SK-N-SH (cell line): ENCODE measurements around the gene FAM47E. TPM values are rescaled to one million over a fixed set of nuclear protein-coding genes. Genes with fewer than 3 reads are reported as not detected.

Source experiments
- CTCF ChIA-PET: fragments of 300-600, 350-600 bp; formaldehyde crosslinking; extraction: SDS; loops from one replicate; lab custom pipeline; 2021; lab: Yijun Ruan, JAX
- POLR2A ChIA-PET: fragments of 350-600 bp; sonication (Branson Sonifier 250); formaldehyde crosslinking; extraction: SDS; loops from one replicate; lab custom pipeline; 2020; ENCODE audit warnings: antibody characterized with exemption, inconsistent platforms; lab: Yijun Ruan, JAX
- DNase-seq: peaks from one replicate; pipeline ENCODE4 v3.0.0; 2012
- H2AFZ ChIP-seq: fragments of 200-600 bp; sonication (generic); 2 replicates; pipeline ENCODE4 v1.8.1; 2016; ENCODE audit warnings: antibody characterized with exemption, mild to moderate bottlenecking, low read depth
- H3F3A ChIP-seq: fragments of 200-600 bp; sonication (generic); replicated peaks from 2 replicates; pipeline ENCODE3; 2016; ENCODE audit warnings: antibody characterized with exemption, mild to moderate bottlenecking; ENCODE audit not compliant: insufficient read depth
- H3K27ac ChIP-seq, 2 experiments: fragments of 200-500 bp in 1 of 2; fragments of 200-600 bp in 1 of 2; sonication (Bioruptor generic) in 1 of 2; sonication (generic), shearing (Covaris generic) in 1 of 2; 2 replicates each; pipeline versions ENCODE4 v1.5.1 to v1.6.1; 2014 to 2016; ENCODE audit warnings: low read depth in 2 of 2, inconsistent platforms in 1 of 2, low read length in 1 of 2, mild to moderate bottlenecking in 1 of 2, mixed read lengths in 1 of 2
- H3K27me3 ChIP-seq: fragments of 200-600 bp; sonication (generic), shearing (Covaris generic); 2 replicates; pipeline ENCODE4 v1.6.1; 2016; ENCODE audit warnings: mixed run types; ENCODE audit not compliant: insufficient read depth
- H3K36me3 ChIP-seq, 2 experiments: fragments of 200-500 bp in 1 of 2; fragments of 200-600 bp in 1 of 2; sonication (Bioruptor generic) in 1 of 2; sonication (generic) in 1 of 2; replicated peaks in 1 of 2; 2 replicates each; pipeline versions ENCODE3 to v1.5.1; 2014 to 2016; ENCODE audit warnings: low read length in 1 of 2, mild to moderate bottlenecking in 1 of 2; ENCODE audit not compliant: insufficient read depth in 2 of 2, control insufficient read depth in 1 of 2
- H3K4me1 ChIP-seq, 2 experiments: fragments of 200-500 bp in 1 of 2; fragments of 200-600 bp in 1 of 2; sonication (Bioruptor generic) in 1 of 2; sonication (generic), shearing (Covaris generic) in 1 of 2; 2 replicates each; pipeline versions ENCODE4 v1.5.1 to v1.6.1; 2014 to 2016; ENCODE audit warnings: low read depth in 1 of 2, low read length in 1 of 2, mixed run types in 1 of 2; ENCODE audit not compliant: insufficient read depth in 2 of 2, control insufficient read depth in 1 of 2
- H3K4me2 ChIP-seq: fragments of 200-600 bp; sonication (generic), shearing (Covaris generic); 2 replicates; pipeline ENCODE4 v1.6.1; 2017; ENCODE audit warnings: mixed run types
- H3K4me3 ChIP-seq, 2 experiments: fragments of 200-500 bp in 1 of 2; fragments of 200-600 bp in 1 of 2; sonication (Bioruptor generic) in 1 of 2; sonication (generic), shearing (Covaris generic) in 1 of 2; 2 replicates each; pipeline versions ENCODE4 v1.5.1 to v1.8.1; 2014 to 2016; ENCODE audit warnings: low read depth in 2 of 2, inconsistent platforms in 1 of 2, low read length in 1 of 2, mild to moderate bottlenecking in 1 of 2, mixed read lengths in 1 of 2, moderate library complexity in 1 of 2
- H3K79me2 ChIP-seq: fragments of 200-600 bp; sonication (generic); 2 replicates; pipeline ENCODE4 v1.8.1; 2017; ENCODE audit warnings: mild to moderate bottlenecking; ENCODE audit not compliant: insufficient read depth
- H3K9ac ChIP-seq: fragments of 200-600 bp; sonication (generic); 2 replicates; pipeline ENCODE4 v1.6.1; 2017; ENCODE audit warnings: mixed run types
- H3K9me2 ChIP-seq: fragments of 200-600 bp; sonication (generic); 2 replicates; pipeline ENCODE4 v1.6.1; 2017; ENCODE audit warnings: mixed run types
- H3K9me3 ChIP-seq: fragments of 200-600 bp; sonication (generic); 2 replicates; pipeline ENCODE4 v1.6.1; 2017; ENCODE audit warnings: mixed run types, mild to moderate bottlenecking, moderate library complexity
- H4K20me1 ChIP-seq: fragments of 200-600 bp; sonication (generic); 2 replicates; pipeline ENCODE4 v1.6.1; 2017; ENCODE audit warnings: mild to moderate bottlenecking, mixed run types; ENCODE audit not compliant: insufficient read depth
- CHD2 ChIP-seq: fragments of 150-350 bp; IDR thresholded peaks from 2 replicates; pipeline ENCODE4 v1.6.1; 2018; ENCODE audit warnings: low read length; ENCODE audit not compliant: partially characterized antibody
- EP300 ChIP-seq, 2 experiments: IDR thresholded peaks; 2 replicates each; pipeline versions ENCODE4 v1.4.0 to v1.6.1; 2012; ENCODE audit warnings: borderline replicate concordance in 1 of 2, low read depth in 1 of 2, low read length in 1 of 2
- FOSL2 ChIP-seq: IDR thresholded peaks from 2 replicates; pipeline ENCODE4 v1.4.0; 2012; ENCODE audit warnings: low read depth, mild to moderate bottlenecking, moderate library complexity, borderline replicate concordance
- FOXJ3 ChIP-seq: sonication (generic); formaldehyde crosslinking; IDR thresholded peaks from 2 replicates; pipeline ENCODE4 v1.5.1; 2020; ENCODE audit warnings: mild to moderate bottlenecking, missing genetic modification reagents
- GABPA ChIP-seq: IDR thresholded peaks from 2 replicates; pipeline ENCODE4 v1.4.0; 2012; ENCODE audit warnings: low read depth, mild to moderate bottlenecking
- GATA2 ChIP-seq: sonication (generic); formaldehyde crosslinking; IDR thresholded peaks from 2 replicates; pipeline ENCODE4 v1.5.0; 2020; ENCODE audit warnings: mild to moderate bottlenecking, missing genetic modification reagents
- MXI1 ChIP-seq: IDR thresholded peaks from 2 replicates; pipeline ENCODE4 v1.6.1; 2012; ENCODE audit warnings: mild to moderate bottlenecking, low read depth, low read length, improper control_type of control experiment
- NRF1 ChIP-seq: IDR thresholded peaks from 2 replicates; pipeline ENCODE4 v1.6.1; 2012; ENCODE audit warnings: low read depth, mild to moderate bottlenecking, low read length
- POLR2AphosphoS5 ChIP-seq: IDR thresholded peaks from 2 replicates; pipeline ENCODE4 v1.6.1; 2012; ENCODE audit warnings: low read depth, low read length
- RFX5 ChIP-seq: IDR thresholded peaks from 2 replicates; pipeline ENCODE4 v1.6.1; 2012; ENCODE audit warnings: mild to moderate bottlenecking, improper control_type of control experiment, low read length
- SMC3 ChIP-seq: IDR thresholded peaks from 2 replicates; pipeline ENCODE4 v1.6.1; 2012; ENCODE audit warnings: low read depth, low read length, improper control_type of control experiment
- TAF1 ChIP-seq: IDR thresholded peaks from 2 replicates; pipeline ENCODE4 v1.6.1; 2012; ENCODE audit warnings: low read depth, mild to moderate bottlenecking, low read length, moderate library complexity, borderline replicate concordance
- TCF12 ChIP-seq: IDR thresholded peaks from 2 replicates; pipeline ENCODE4 v1.4.0; 2012
- TEAD4 ChIP-seq: IDR thresholded peaks from 2 replicates; pipeline ENCODE4 v1.4.0; 2012; ENCODE audit warnings: mild to moderate bottlenecking, borderline replicate concordance; ENCODE audit not compliant: insufficient read depth
- YY1 ChIP-seq: IDR thresholded peaks from 2 replicates; pipeline ENCODE4 v1.4.0; 2012; ENCODE audit warnings: low read depth, mild to moderate bottlenecking
- WGBS: methylation state at CpG from one replicate; pipeline ENCODE4 v1.1.6; 2017; ENCODE audit warnings: low lambda C conversion rate; 5-methylcytosine and 5-hydroxymethylcytosine counted together
- polyA plus RNA-seq, 3 experiments: library from polyadenylated mRNA; depleted of rRNA; stranded (reverse); fragments of >200 nt; gene quantifications; 2 replicates each; pipeline ENCODE4 v1.2.3, GENCODE V29; 2012
- TF ChIP-seq, protein P1 (sequence below): IDR thresholded peaks from 2 replicates; pipeline ENCODE4 v1.6.1; 2012; ENCODE audit warnings: mild to moderate bottlenecking, low read depth, low read length, moderate library complexity
- TF ChIP-seq, protein P2 (sequence below): fragments of 150-350 bp; IDR thresholded peaks from 2 replicates; pipeline ENCODE4 v1.6.1; 2017; ENCODE audit warnings: antibody characterized with exemption, low read length, low read depth, borderline replicate concordance
- TF ChIP-seq, protein P3 (sequence below): IDR thresholded peaks from 2 replicates; pipeline ENCODE4 v1.4.0; 2012; ENCODE audit warnings: low read depth, borderline replicate concordance

The FAM47E gene
- polyA plus RNA-seq, 1 of the 3 experiments (the other 2 are of a cell fraction): 1.8 TPM

DNA sequence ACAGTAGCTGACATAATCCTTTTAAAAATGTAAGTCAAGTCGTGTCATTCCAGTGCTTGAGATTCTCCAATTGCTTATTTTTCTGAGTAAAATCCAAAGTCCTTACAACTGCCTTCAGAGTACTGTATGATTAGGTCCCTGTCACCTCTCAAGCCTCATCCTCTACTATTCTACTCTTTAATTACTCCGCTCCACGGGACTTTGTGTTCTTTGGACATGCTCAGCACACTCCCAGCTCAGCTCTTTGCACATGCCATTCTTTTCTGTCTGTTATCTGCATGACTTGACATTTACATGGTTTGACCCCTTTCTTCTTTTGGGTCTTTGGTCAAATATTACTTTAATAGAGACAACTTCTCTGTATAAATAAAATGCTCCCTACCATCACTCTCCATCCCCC, 15.1 kb downstream of the FAM47E start:
- Histone ChIP-seq H3K4me2 (no peak overlapping the region), H3K36me3 (no peaks in the 10 kb centered on the region), H3F3A (no peaks in the 10 kb centered on the region), H3K27ac (no peak overlapping the region), H3K79me2 (no peaks in the 10 kb centered on the region), H4K20me1 (no peaks in the 10 kb centered on the region), H3K9me2 (no peaks in the 10 kb centered on the region), H3K27me3 (no peaks in the 10 kb centered on the region; the same call in 1 of the 2 replicates), H3K4me3 (no peak overlapping the region), H2AFZ (no peak overlapping the region), H3K9ac (no peak overlapping the region), H3K9me3 (no peaks in the 10 kb centered on the region), H3K4me1 (no peaks in the 10 kb centered on the region)
- WGBS: 50% methylated on average over 3 of the region's 3 CpGs
- no peak for DNase-seq
- CTCF ChIA-PET: interaction anchor here (0.7 kb wide), 1 partner anchor 11 kb away, joined by 3 read pairs; no protein-coding TSS in a partner anchor
- TF ChIP-seq SMC3: no peak
- TF ChIP-seq, protein P1, sequence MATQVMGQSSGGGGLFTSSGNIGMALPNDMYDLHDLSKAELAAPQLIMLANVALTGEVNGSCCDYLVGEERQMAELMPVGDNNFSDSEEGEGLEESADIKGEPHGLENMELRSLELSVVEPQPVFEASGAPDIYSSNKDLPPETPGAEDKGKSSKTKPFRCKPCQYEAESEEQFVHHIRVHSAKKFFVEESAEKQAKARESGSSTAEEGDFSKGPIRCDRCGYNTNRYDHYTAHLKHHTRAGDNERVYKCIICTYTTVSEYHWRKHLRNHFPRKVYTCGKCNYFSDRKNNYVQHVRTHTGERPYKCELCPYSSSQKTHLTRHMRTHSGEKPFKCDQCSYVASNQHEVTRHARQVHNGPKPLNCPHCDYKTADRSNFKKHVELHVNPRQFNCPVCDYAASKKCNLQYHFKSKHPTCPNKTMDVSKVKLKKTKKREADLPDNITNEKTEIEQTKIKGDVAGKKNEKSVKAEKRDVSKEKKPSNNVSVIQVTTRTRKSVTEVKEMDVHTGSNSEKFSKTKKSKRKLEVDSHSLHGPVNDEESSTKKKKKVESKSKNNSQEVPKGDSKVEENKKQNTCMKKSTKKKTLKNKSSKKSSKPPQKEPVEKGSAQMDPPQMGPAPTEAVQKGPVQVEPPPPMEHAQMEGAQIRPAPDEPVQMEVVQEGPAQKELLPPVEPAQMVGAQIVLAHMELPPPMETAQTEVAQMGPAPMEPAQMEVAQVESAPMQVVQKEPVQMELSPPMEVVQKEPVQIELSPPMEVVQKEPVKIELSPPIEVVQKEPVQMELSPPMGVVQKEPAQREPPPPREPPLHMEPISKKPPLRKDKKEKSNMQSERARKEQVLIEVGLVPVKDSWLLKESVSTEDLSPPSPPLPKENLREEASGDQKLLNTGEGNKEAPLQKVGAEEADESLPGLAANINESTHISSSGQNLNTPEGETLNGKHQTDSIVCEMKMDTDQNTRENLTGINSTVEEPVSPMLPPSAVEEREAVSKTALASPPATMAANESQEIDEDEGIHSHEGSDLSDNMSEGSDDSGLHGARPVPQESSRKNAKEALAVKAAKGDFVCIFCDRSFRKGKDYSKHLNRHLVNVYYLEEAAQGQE: no peak
- TF ChIP-seq TAF1: no peak
- TF ChIP-seq, protein P2, sequence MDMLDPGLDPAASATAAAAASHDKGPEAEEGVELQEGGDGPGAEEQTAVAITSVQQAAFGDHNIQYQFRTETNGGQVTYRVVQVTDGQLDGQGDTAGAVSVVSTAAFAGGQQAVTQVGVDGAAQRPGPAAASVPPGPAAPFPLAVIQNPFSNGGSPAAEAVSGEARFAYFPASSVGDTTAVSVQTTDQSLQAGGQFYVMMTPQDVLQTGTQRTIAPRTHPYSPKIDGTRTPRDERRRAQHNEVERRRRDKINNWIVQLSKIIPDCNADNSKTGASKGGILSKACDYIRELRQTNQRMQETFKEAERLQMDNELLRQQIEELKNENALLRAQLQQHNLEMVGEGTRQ: no peak
- no peak for TF ChIP-seq CHD2
- TF ChIP-seq RFX5: no peak
- no peak for TF ChIP-seq TCF12
- POLR2A ChIA-PET: no interaction called here

DNA sequence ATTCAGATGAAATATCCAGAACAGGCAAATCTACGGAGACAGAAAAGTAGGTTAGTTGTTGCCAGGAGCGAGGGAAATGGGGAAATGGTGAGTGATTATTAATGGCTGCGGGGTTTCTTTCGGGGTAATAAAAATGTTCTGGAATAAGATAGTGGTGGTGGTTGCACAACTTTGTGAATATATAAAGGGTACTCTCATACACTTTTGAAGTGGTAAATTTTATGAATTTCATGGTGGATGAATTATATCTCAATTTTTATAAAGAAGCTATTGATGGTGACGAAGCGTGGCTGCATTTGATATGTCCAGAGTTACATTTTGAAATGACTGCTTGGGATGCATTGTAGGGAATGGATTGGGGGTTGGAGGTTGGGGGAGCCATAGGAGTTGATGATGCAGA, 16.3 kb downstream of the FAM47E start:
- Histone ChIP-seq H2AFZ (no peak overlapping the region), H3K27me3 (no peaks in the 10 kb centered on the region; the same call in 1 of the 2 replicates), H3K9ac (no peak overlapping the region), H3K36me3 (no peaks in the 10 kb centered on the region), H3F3A (no peaks in the 10 kb centered on the region), H3K9me3 (no peaks in the 10 kb centered on the region), H3K9me2 (no peaks in the 10 kb centered on the region), H3K4me3 (no peak overlapping the region), H3K4me2 (no peak overlapping the region), H4K20me1 (no peaks in the 10 kb centered on the region), H3K4me1 (no peaks in the 10 kb centered on the region), H3K27ac (no peak overlapping the region), H3K79me2 (no peaks in the 10 kb centered on the region)
- WGBS: 86% methylated on average over 6 of the region's 6 CpGs
- POLR2A ChIA-PET: no interaction called here
- no peak for DNase-seq
- CTCF ChIA-PET: no interaction called here
- no peak for TF ChIP-seq EP300 (IDR thresholded peaks at IDR 0.05; ENCODE audit: borderline replicate concordance in 1 of 2, low read depth in 1 of 2, low read length in 1 of 2)
- TF ChIP-seq TEAD4: no peak
- TF ChIP-seq FOXJ3 (CRISPR knock-in tag): no peak
- TF ChIP-seq, protein P1: no peak
- TF ChIP-seq, protein P3, sequence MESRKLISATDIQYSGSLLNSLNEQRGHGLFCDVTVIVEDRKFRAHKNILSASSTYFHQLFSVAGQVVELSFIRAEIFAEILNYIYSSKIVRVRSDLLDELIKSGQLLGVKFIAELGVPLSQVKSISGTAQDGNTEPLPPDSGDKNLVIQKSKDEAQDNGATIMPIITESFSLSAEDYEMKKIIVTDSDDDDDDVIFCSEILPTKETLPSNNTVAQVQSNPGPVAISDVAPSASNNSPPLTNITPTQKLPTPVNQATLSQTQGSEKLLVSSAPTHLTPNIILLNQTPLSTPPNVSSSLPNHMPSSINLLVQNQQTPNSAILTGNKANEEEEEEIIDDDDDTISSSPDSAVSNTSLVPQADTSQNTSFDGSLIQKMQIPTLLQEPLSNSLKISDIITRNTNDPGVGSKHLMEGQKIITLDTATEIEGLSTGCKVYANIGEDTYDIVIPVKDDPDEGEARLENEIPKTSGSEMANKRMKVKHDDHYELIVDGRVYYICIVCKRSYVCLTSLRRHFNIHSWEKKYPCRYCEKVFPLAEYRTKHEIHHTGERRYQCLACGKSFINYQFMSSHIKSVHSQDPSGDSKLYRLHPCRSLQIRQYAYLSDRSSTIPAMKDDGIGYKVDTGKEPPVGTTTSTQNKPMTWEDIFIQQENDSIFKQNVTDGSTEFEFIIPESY: no peak
- TF ChIP-seq POLR2AphosphoS5: no peak
- no peak for TF ChIP-seq MXI1
- TF ChIP-seq YY1: no peak
- TF ChIP-seq TAF1: no peak
- TF ChIP-seq GATA2 (CRISPR knock-in tag): no peak
- no peak for TF ChIP-seq FOSL2
- no peak for TF ChIP-seq NRF1
- TF ChIP-seq SMC3: no peak
- TF ChIP-seq GABPA: no peak
